ENCODE results near the gene RNF121. TPM values are rescaled to one million over a fixed set of nuclear protein-coding genes. Genes with fewer than 3 reads are reported as not detected.
"Not testable (repeated sequence)": the region's sequence is repeated elsewhere in the genome, so short reads cannot be mapped to it uniquely, and the experiment has no call there.

The RNF121 gene
- total RNA-seq (2022) = 27.8 and 29.8 TPM in 2 replicates
- percentile 69 among the genes with signal in this experiment for Bru-seq, nascent RNA
- percentile 65 among the genes with signal in this experiment for BruChase-seq, experiment 1, labeled RNA remaining after a 6-hour chase
- percentile 64 among the genes with signal in this experiment for BruChase-seq, experiment 2, labeled RNA remaining after a 2-hour chase
- long read RNA-seq, transcript RNF121-201 (9 exons, 2,625 nt) = major isoform, 12 of 22 reads
- long read RNA-seq, partial matches to known transcripts = 0 of 22 reads
- long read RNA-seq, other reads (novel, unspliced or antisense) = 5 of 22 reads

DNA sequence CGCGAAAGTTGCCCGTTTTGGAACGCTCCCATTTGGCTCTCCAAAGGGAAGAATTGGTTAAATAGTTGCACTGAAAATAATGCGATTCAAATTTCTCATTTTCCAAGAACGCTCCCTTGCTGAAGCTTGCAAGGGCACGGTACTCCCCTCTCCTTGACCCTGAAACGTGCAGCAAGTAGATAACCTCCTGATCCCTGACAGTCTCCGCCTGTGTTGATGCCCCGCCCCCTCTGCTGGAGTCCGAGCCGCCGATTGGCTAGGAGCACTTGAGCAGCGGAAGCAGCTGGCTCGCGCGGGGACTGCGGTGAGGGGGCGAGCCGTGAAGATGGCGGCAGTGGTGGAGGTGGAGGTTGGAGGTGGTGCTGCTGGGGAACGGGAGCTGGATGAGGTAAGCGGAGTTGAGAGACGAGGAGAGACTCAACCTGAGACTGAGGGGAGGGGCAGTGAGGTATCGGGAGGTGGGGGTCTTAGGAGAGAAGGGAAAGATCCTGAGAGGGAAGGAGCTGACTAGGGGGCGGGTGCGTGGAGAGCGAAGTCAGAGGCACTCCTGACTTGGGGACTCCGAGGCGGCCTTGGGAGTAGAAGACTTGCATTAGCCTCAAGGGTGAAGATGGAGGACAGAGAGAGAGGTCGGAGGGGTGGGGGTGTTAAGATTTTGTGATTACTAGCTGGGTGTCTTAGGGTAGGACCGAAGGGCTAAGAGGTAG, at the start of gene RNF121:
TSS of gene RNF121 (plus strand) at position 310 of the 707 bp plus-strand sequence. CDS start at position 326, 16 bp downstream.
- Mint-ChIP-seq H3K36me3 (ENCODE audit: insufficient read depth, unreplicated experiment) (peaks cover 14% of the 10 kb centered on the region), H3K4me1 (ENCODE audit: insufficient read depth, unreplicated experiment) (peaks cover 23% of the 10 kb centered on the region), H3K27me3 (ENCODE audit: insufficient read depth, unreplicated experiment) (no peaks in the 10 kb centered on the region), H3K27ac (ENCODE audit: low read depth, unreplicated experiment) (peak within 1 kb of the TSS; percentile 98), H3K9me3 (ENCODE audit: unreplicated experiment) (no peaks in the 10 kb centered on the region), H3K4me3 (ENCODE audit: unreplicated experiment) (peak within 1 kb of the TSS; percentile 91)
- peak; percentile 94 for DNase-seq (ENCODE audit: unreplicated experiment)
- ChIA-PET CTCF (interaction anchor here (0.6 to 1.5 kb wide), 5 partner anchors 22 to 714 kb away, joined by 3 to 7 read pairs (median 3); no protein-coding TSS in a partner anchor), POLR2A (interaction anchor here (0.6 to 4.4 kb wide), 17 partner anchors 15 to 1905 kb away, joined by 3 to 28 read pairs (median 3); no protein-coding TSS in a partner anchor)
- BruUV-seq (replicated peaks) = no TSS peak
- intact Hi-C loops (cut with micrococcal nuclease) = no loop called here
- TF ChIP-seq, protein P1, sequence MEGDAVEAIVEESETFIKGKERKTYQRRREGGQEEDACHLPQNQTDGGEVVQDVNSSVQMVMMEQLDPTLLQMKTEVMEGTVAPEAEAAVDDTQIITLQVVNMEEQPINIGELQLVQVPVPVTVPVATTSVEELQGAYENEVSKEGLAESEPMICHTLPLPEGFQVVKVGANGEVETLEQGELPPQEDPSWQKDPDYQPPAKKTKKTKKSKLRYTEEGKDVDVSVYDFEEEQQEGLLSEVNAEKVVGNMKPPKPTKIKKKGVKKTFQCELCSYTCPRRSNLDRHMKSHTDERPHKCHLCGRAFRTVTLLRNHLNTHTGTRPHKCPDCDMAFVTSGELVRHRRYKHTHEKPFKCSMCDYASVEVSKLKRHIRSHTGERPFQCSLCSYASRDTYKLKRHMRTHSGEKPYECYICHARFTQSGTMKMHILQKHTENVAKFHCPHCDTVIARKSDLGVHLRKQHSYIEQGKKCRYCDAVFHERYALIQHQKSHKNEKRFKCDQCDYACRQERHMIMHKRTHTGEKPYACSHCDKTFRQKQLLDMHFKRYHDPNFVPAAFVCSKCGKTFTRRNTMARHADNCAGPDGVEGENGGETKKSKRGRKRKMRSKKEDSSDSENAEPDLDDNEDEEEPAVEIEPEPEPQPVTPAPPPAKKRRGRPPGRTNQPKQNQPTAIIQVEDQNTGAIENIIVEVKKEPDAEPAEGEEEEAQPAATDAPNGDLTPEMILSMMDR (IDR thresholded peaks at IDR 0.05; ENCODE audit: unreplicated experiment) = no peak

DNA sequence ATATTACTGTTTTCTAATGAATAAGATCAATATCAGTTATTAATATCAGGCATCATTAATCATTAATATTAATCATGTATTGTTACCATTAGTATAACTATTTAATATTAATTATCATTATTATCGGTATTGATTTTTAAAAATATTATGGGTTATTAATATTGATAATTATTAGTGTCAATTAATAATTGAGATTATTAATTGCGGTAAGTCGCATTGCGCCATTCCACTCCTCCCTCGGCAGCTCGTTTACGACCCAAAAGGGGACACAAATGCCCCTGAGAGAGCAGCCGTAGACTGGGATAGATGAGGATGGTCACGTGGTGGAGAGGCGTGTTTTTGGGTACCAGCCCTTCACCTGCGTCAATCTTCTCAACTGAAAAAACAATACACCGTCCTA, 43.0 kb upstream of the RNF121 start:
- BruUV-seq (replicated peaks); H3K36me3 Mint-ChIP-seq (ENCODE audit: insufficient read depth, unreplicated experiment); H3K27ac Mint-ChIP-seq (ENCODE audit: low read depth, unreplicated experiment); H3K9me3 Mint-ChIP-seq (ENCODE audit: unreplicated experiment); H3K27me3 Mint-ChIP-seq (ENCODE audit: insufficient read depth, unreplicated experiment); intact Hi-C loops (cut with micrococcal nuclease); H3K4me3 Mint-ChIP-seq (ENCODE audit: unreplicated experiment); H3K4me1 Mint-ChIP-seq (ENCODE audit: insufficient read depth, unreplicated experiment); DNase-seq (ENCODE audit: unreplicated experiment); POLR2A ChIA-PET: not testable (repeated sequence)
- CTCF ChIA-PET = interaction anchor here (1.1 kb wide), 1 partner anchor 10 kb away, joined by 5 read pairs; no protein-coding TSS in a partner anchor

DNA sequence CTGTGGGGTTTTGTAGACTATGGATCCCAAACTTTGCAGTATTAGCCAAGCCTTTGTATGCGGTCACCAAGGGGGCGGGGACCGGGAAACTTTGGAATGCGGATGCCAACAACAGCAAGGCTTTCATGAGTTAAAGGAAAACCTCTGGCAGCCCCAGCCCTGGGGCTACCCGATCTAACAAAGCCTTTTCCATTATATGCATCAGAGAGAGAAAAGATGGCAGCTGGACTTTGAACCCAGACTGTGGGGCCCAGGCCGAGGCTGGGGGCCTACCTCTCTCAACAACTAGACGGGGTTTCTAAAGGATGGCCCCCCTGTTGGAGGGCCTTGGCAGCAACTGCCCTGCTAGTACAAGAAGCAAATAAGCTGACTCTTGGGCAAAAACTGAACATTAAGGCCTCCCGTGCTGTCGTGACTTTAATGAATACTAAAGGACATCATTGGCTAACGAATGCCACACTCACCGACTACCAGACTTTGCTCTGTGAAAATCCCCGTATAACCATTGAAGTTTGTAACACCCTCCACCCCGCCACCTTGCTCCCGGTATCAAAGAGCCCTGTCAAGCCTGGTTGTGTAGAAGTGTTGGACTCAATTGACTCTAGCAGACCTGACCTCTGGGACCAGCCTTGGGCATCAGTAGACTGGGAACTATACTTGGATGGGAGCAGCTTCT, 40.4 kb upstream of the RNF121 start:
- CTCF ChIA-PET = interaction anchor here (0.6 kb wide), 1 partner anchor 203 kb away, joined by 3 read pairs; no protein-coding TSS in a partner anchor
- H3K4me1 Mint-ChIP-seq (ENCODE audit: insufficient read depth, unreplicated experiment); H3K9me3 Mint-ChIP-seq (ENCODE audit: unreplicated experiment); intact Hi-C loops (cut with micrococcal nuclease); H3K36me3 Mint-ChIP-seq (ENCODE audit: insufficient read depth, unreplicated experiment); H3K27me3 Mint-ChIP-seq (ENCODE audit: insufficient read depth, unreplicated experiment); POLR2A ChIA-PET; H3K4me3 Mint-ChIP-seq (ENCODE audit: unreplicated experiment); DNase-seq (ENCODE audit: unreplicated experiment); BruUV-seq (replicated peaks); H3K27ac Mint-ChIP-seq (ENCODE audit: low read depth, unreplicated experiment): not testable (repeated sequence)

DNA sequence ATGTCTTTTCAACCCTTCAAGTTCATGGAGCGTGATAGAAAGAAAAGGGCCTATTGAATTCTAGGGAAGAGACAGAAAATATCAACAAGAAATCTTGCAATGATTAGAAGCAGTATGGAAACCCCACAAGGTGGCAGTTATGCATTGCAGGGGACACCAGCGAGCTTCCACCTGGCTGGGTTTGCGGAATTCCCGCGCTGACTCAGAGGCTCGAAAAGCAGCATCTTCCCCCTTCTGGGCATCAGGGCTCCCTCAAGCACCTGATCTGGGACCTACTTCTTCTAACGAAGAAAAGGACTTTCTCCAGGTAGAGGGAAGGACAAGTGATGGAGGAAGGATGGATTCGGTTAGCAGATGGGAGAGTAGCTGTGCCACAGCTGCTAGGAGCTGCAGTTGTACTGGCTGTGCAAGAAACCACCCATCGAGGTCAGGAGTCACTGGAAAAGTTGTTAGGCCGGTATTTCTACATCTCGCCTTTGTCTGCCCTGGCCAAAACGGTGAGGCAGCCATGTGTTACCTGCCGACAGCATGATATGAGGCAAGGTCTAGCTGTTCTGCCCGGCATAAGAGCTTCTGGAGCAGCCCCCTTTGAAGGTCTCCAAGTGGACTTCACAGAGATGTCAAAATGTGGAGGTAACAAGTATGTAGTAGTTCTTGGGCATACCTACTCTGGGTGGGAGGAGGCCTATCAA, 39.5 kb upstream of the RNF121 start:
- POLR2A ChIA-PET; H3K4me3 Mint-ChIP-seq (ENCODE audit: unreplicated experiment); H3K27me3 Mint-ChIP-seq (ENCODE audit: insufficient read depth, unreplicated experiment); H3K9me3 Mint-ChIP-seq (ENCODE audit: unreplicated experiment); H3K27ac Mint-ChIP-seq (ENCODE audit: low read depth, unreplicated experiment); CTCF ChIA-PET; H3K4me1 Mint-ChIP-seq (ENCODE audit: insufficient read depth, unreplicated experiment); intact Hi-C loops (cut with micrococcal nuclease); BruUV-seq (replicated peaks); DNase-seq (ENCODE audit: unreplicated experiment); H3K36me3 Mint-ChIP-seq (ENCODE audit: insufficient read depth, unreplicated experiment): not testable (repeated sequence)

DNA sequence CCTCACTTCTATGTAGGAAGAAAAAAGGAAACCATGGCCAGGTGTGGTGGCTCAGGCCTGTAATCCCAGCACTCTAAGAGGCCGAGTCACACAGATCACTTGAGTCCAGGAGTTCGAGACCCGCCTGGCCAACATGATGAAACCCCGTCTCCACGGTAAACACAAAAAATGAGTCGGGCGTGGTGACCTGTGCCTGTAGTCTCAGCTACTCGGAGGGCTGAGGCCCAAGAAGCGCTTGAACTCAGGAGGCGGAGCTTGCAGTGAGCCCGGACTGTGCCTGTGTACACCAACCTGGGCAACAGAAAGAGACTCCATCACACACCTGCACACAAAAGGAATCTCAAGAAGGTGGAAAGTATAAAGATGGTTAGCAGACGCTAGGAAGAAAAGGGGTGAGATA, 32.9 kb upstream of the RNF121 start:
- POLR2A ChIA-PET = no interaction called here
- H3K9me3 Mint-ChIP-seq (ENCODE audit: unreplicated experiment) = peaks cover 6% of the 10 kb centered on the region

DNA sequence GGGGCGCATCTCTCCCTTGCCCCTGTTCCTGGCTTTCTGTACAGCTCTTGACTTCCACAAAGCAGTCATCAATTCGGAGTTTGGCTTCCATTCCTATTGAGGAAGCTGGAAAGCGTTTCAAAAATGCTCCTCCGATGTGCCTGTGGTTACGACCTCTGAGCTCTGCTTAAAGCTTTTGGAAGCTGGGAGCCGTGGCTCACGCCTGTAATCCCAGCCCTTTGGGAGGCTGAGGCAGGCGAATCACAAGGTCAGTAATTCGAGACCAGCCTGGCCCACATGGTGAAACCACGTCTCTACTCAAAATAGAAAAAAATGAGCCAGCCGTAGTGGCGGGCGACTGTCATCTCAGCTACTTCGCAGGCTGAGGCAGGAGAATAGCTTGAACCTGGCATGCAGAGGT, 27.7 kb upstream of the RNF121 start:
- BruUV-seq (replicated peaks); intact Hi-C loops (cut with micrococcal nuclease); H3K27ac Mint-ChIP-seq (ENCODE audit: low read depth, unreplicated experiment); H3K4me1 Mint-ChIP-seq (ENCODE audit: insufficient read depth, unreplicated experiment); POLR2A ChIA-PET; H3K4me3 Mint-ChIP-seq (ENCODE audit: unreplicated experiment); H3K9me3 Mint-ChIP-seq (ENCODE audit: unreplicated experiment); DNase-seq (ENCODE audit: unreplicated experiment); H3K27me3 Mint-ChIP-seq (ENCODE audit: insufficient read depth, unreplicated experiment): not testable (repeated sequence)
- peaks cover 20% of the 10 kb centered on the region for H3K36me3 Mint-ChIP-seq (ENCODE audit: insufficient read depth, unreplicated experiment)
- CTCF ChIA-PET = interaction anchor here (0.6 kb wide), 1 partner anchor 25 kb away, joined by 3 read pairs; no protein-coding TSS in a partner anchor

More for the DNA sequence above, 32.9 kb upstream of the RNF121 start:
- Mint-ChIP-seq H3K36me3 (ENCODE audit: insufficient read depth, unreplicated experiment) (no peaks in the 10 kb centered on the region), H3K4me1 (ENCODE audit: insufficient read depth, unreplicated experiment) (no peaks in the 10 kb centered on the region), H3K27ac (ENCODE audit: low read depth, unreplicated experiment) (no peak overlapping the region), H3K27me3 (ENCODE audit: insufficient read depth, unreplicated experiment) (no peaks in the 10 kb centered on the region), H3K4me3 (ENCODE audit: unreplicated experiment) (no peak overlapping the region)
- CTCF ChIA-PET = no interaction called here
- TF ChIP-seq, protein P1 (IDR thresholded peaks at IDR 0.05; ENCODE audit: unreplicated experiment) = no peak
- no TSS peak for BruUV-seq (replicated peaks)
- intact Hi-C loops (cut with micrococcal nuclease) = no loop called here
- no peak for DNase-seq (ENCODE audit: unreplicated experiment)
